Measurements from ENCODE around the gene ZNF211. TPM values are rescaled to one million over a fixed set of nuclear protein-coding genes. Genes with fewer than 3 reads are reported as not detected.
A peak's percentile ranks its signal among the peaks of the same experiment; 100 is the strongest.

Gene ZNF211
- total RNA-seq, 3 donors from 2014 or later (not counting 1 experiment from before 2014, with no cell fraction given), result 33.7 to 47.0 (median 36.9) TPM

- H3K27ac ChIP-seq (ENCODE audit: low read length), result no peak overlapping the region
- H3K27me3 ChIP-seq (ENCODE audit: control insufficient read depth, insufficient read depth, low read length), result no peaks in the 10 kb centered on the region
- H3K4me1 ChIP-seq (ENCODE audit: control insufficient read depth, insufficient read depth, low read length), result peaks cover 19% of the 10 kb centered on the region
- Mint-ChIP-seq H3K4me3 (no peak overlapping the region), H3K4me1 (peaks cover 16 to 24% of the 10 kb centered on the region in 2 donors), H3K27me3 (ENCODE audit: low read depth in 2 of 2) (no peaks in the 10 kb centered on the region), H3K27ac (no peak overlapping the region), H3K36me3 (peaks cover 28% of the 10 kb centered on the region), H3K9me3 (peaks cover 10 to 20% of the 10 kb centered on the region in 2 donors)
- WGBS (ENCODE audit: insufficient coverage), result 95% methylated on average over 4 of the region's 4 CpGs
- intact Hi-C loops (cut with micrococcal nuclease), result no loop called here
- DNase-seq (no peak), ATAC-seq (no peak)
- H3K9me3 ChIP-seq (ENCODE audit: control insufficient read depth, insufficient read depth, low read length), result peaks cover 42% of the 10 kb centered on the region
- no peak overlapping the region for H3K4me3 ChIP-seq (ENCODE audit: low read length)
- TF ChIP-seq CTCF (IDR thresholded peaks at IDR 0.05), result no peak
- peaks cover 9% of the 10 kb centered on the region for H3K36me3 ChIP-seq (ENCODE audit: control insufficient read depth, insufficient read depth, low read length)
Observed at GRCh38 chr19:57611113-57611512, 21.9 kb upstream of the ZNF211 start.

GRCh38 chr19:57613941-57614743 is 18.8 kb upstream of the ZNF211 start, which contains the start of gene ZNF134:
TSS of gene ZNF134 (plus strand) at chr19:57614242. CDS start at chr19:57619469, 5,227 bp downstream.
- 3% methylated on average over 64 of the region's 64 CpGs for WGBS (ENCODE audit: insufficient coverage)
- peaks cover 22 to 39% of the 10 kb centered on the region in 2 donors for H3K9me3 Mint-ChIP-seq
- H3K4me3 ChIP-seq (ENCODE audit: low read length), result peak within 1 kb of the TSS; percentile 87
- peak within 1 kb of the TSS; percentile 49 for H3K27ac ChIP-seq (ENCODE audit: low read length)
- H3K9me3 ChIP-seq (ENCODE audit: control insufficient read depth, insufficient read depth, low read length), result peaks cover 46% of the 10 kb centered on the region
- DNase-seq (peak; percentile 85 to 95), ATAC-seq (peak; percentile 96 to 100 (median 99))
- no peak for TF ChIP-seq CTCF (IDR thresholded peaks at IDR 0.05)
- peaks cover 19% of the 10 kb centered on the region for H3K4me1 ChIP-seq (ENCODE audit: control insufficient read depth, insufficient read depth, low read length)
- peak within 1 kb of the TSS; percentile 86 for H3K4me3 Mint-ChIP-seq
- no peaks in the 10 kb centered on the region for H3K27me3 ChIP-seq (ENCODE audit: control insufficient read depth, insufficient read depth, low read length)
- peaks cover 31 to 40% of the 10 kb centered on the region in 2 donors for H3K4me1 Mint-ChIP-seq
- H3K27ac Mint-ChIP-seq, result peak within 1 kb of the TSS; percentile 59 to 73
- no peaks in the 10 kb centered on the region for H3K27me3 Mint-ChIP-seq (ENCODE audit: low read depth in 2 of 2)
- intact Hi-C loops (cut with micrococcal nuclease), result loop anchor here (1.0 kb wide), 2 partner anchors 19 to 30 kb away; partner anchors contain the start of genes ZIK1 and ZNF211
- peaks cover 30% of the 10 kb centered on the region for H3K36me3 ChIP-seq (ENCODE audit: control insufficient read depth, insufficient read depth, low read length)
- peaks cover 47% of the 10 kb centered on the region for H3K36me3 Mint-ChIP-seq

- no peak for ATAC-seq
- peaks cover 31 to 40% of the 10 kb centered on the region in 2 donors for H3K4me1 Mint-ChIP-seq
- 100% methylated on average over 1 of the region's 3 CpGs for whole genome bisulfite sequencing (ENCODE audit: insufficient coverage)
- intact Hi-C loops (cut with micrococcal nuclease), result no loop called here
- H3K36me3 Mint-ChIP-seq, result peaks cover 59% of the 10 kb centered on the region
- H3K4me3 Mint-ChIP-seq, result peak overlapping the region; percentile 86
- DNase-seq, result no peak
- Histone ChIP-seq H3K36me3 (ENCODE audit: control insufficient read depth, insufficient read depth, low read length) (peaks cover 42% of the 10 kb centered on the region), H3K4me1 (ENCODE audit: control insufficient read depth, insufficient read depth, low read length) (peaks cover 19% of the 10 kb centered on the region), H3K4me3 (ENCODE audit: low read length) (no peak overlapping the region), H3K27me3 (ENCODE audit: control insufficient read depth, insufficient read depth, low read length) (no peaks in the 10 kb centered on the region), H3K27ac (ENCODE audit: low read length) (no peak overlapping the region), H3K9me3 (ENCODE audit: control insufficient read depth, insufficient read depth, low read length) (peaks cover 56% of the 10 kb centered on the region)
- no peaks in the 10 kb centered on the region for H3K27me3 Mint-ChIP-seq (ENCODE audit: low read depth in 2 of 2)
- no peak for TF ChIP-seq CTCF (IDR thresholded peaks at IDR 0.05)
- peaks cover 26 to 49% of the 10 kb centered on the region in 2 donors for H3K9me3 Mint-ChIP-seq
- H3K27ac Mint-ChIP-seq, result peak overlapping the region; percentile 59 to 73
Observed at GRCh38 chr19:57615346-57615745, 17.6 kb upstream of the ZNF211 start.
